ENCODE measurements around the gene GPATCH2. TPM values are rescaled to one million over a fixed set of nuclear protein-coding genes. Genes with fewer than 3 reads are reported as not detected.

Gene GPATCH2
- total and polyA plus RNA-seq, 8 donors, result 2.7 to 9.0 (median 5.0) TPM

- TF ChIP-seq CTCF (IDR thresholded peaks at IDR 0.05), result no peak
- Histone ChIP-seq H3K27me3 (no peaks in the 10 kb centered on the region), H3K9me3 (no peaks in the 10 kb centered on the region), H3K27ac (peak overlapping the region in 1 of 4 donors; percentile 27), H3K36me3 (no peaks in the 10 kb centered on the region), H3K4me1 (no peaks in the 10 kb centered on the region), H3K4me3 (no peak overlapping the region)
- FAIRE-seq (no peak), DNase-seq (peak in 1 of 6 donors; percentile 14), ATAC-seq (peak in 2 of 4 donors; percentile 57 to 80)
- WGBS, 2 donors, result 69 to 75% methylated on average over 4 of the region's 4 CpGs
- intact Hi-C loops (cut with DNase I), result no loop called here
Measured at GRCh38 chr1:217453816-217454215, 177.1 kb downstream of the GPATCH2 start.

- Histone ChIP-seq H3K9me3 (no peaks in the 10 kb centered on the region), H3K27me3 (no peaks in the 10 kb centered on the region), H3K36me3 (no peaks in the 10 kb centered on the region), H3K4me3 (no peak overlapping the region), H3K4me1 (no peaks in the 10 kb centered on the region), H3K27ac (no peak overlapping the region)
- no peak for TF ChIP-seq CTCF (IDR thresholded peaks at IDR 0.05)
- no peak for DNase-seq
- WGBS, 2 donors, result 93 to 97% methylated on average over 6 of the region's 6 CpGs
- intact Hi-C loops (cut with DNase I), result no loop called here
- no peak for ATAC-seq
- no peak for FAIRE-seq
Measured at GRCh38 chr1:217449370-217449769, 181.5 kb downstream of the GPATCH2 start.

GRCh38 chr1:217443845-217444244 lies 187.0 kb downstream of the GPATCH2 start:
- Histone ChIP-seq H3K27ac (no peak overlapping the region), H3K27me3 (no peaks in the 10 kb centered on the region), H3K36me3 (no peaks in the 10 kb centered on the region), H3K4me3 (no peak overlapping the region), H3K4me1 (no peaks in the 10 kb centered on the region), H3K9me3 (no peaks in the 10 kb centered on the region)
- intact Hi-C loops (cut with DNase I), result no loop called here
- WGBS, 2 donors, result 92 to 97% methylated on average over 2 of the region's 2 CpGs
- DNase-seq (no peak), FAIRE-seq (no peak), ATAC-seq (no peak)
- TF ChIP-seq CTCF (IDR thresholded peaks at IDR 0.05), result no peak

- no peak for TF ChIP-seq CTCF (IDR thresholded peaks at IDR 0.05)
- H3K4me3 ChIP-seq, result no peak overlapping the region
- intact Hi-C loops (cut with DNase I), result no loop called here
- H3K4me1 ChIP-seq, result no peaks in the 10 kb centered on the region
- ATAC-seq (no peak), DNase-seq (no peak), FAIRE-seq (no peak)
- 89 to 98% methylated on average over 3 of the region's 3 CpGs for WGBS, 2 donors
- no peaks in the 10 kb centered on the region for H3K9me3 ChIP-seq
- no peaks in the 10 kb centered on the region for H3K36me3 ChIP-seq
- no peaks in the 10 kb centered on the region for H3K27me3 ChIP-seq
- no peak overlapping the region for H3K27ac ChIP-seq
Measured at GRCh38 chr1:217437376-217437775, 193.5 kb downstream of the GPATCH2 start.

- WGBS, 2 donors, result 85 to 90% methylated on average over 4 of the region's 4 CpGs
- no peak overlapping the region for H3K4me3 ChIP-seq
- no peaks in the 10 kb centered on the region for H3K36me3 ChIP-seq
- no peaks in the 10 kb centered on the region for H3K27me3 ChIP-seq
- no peak for TF ChIP-seq CTCF (IDR thresholded peaks at IDR 0.05)
- no peaks in the 10 kb centered on the region for H3K4me1 ChIP-seq
- DNase-seq (no peak), FAIRE-seq (no peak), ATAC-seq (no peak)
- no peaks in the 10 kb centered on the region for H3K9me3 ChIP-seq
- intact Hi-C loops (cut with DNase I), result no loop called here
- H3K27ac ChIP-seq, result no peak overlapping the region
Measured at GRCh38 chr1:217435204-217435603, 195.7 kb downstream of the GPATCH2 start.

Data from pancreas (tissue), 10 donors.